Liver (tissue), 3 donors: Measurements from ENCODE around the gene FAM43B.

Experiments used
- TAF1 ChIP-seq: conservative IDR thresholded peaks from 2 replicates; pipeline ENCODE4 v1.6.1; 2016; ENCODE audit warnings: antibody characterized with exemption, mild to moderate bottlenecking
- TF ChIP-seq, protein P1 (sequence below): fragments of 150-350 bp; IDR thresholded peaks from 2 replicates; pipeline ENCODE4 v1.5.1; 2017; ENCODE audit warnings: improper control_type of control experiment, low read depth, low read length; ENCODE audit not compliant: missing input control
- donor health status: healthy.
- donor health status: healthy.

- TF ChIP-seq, protein P1, sequence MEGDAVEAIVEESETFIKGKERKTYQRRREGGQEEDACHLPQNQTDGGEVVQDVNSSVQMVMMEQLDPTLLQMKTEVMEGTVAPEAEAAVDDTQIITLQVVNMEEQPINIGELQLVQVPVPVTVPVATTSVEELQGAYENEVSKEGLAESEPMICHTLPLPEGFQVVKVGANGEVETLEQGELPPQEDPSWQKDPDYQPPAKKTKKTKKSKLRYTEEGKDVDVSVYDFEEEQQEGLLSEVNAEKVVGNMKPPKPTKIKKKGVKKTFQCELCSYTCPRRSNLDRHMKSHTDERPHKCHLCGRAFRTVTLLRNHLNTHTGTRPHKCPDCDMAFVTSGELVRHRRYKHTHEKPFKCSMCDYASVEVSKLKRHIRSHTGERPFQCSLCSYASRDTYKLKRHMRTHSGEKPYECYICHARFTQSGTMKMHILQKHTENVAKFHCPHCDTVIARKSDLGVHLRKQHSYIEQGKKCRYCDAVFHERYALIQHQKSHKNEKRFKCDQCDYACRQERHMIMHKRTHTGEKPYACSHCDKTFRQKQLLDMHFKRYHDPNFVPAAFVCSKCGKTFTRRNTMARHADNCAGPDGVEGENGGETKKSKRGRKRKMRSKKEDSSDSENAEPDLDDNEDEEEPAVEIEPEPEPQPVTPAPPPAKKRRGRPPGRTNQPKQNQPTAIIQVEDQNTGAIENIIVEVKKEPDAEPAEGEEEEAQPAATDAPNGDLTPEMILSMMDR = no peak
- no peak for TF ChIP-seq TAF1
These were observed 23.4 kb downstream of the FAM43B start for GRCh38 chr1:20575541-20576336.
